Inflammatory macrophage treated with lipopolysaccharide for 1 hour (primary cell): ENCODE data around the gene DIP2B.
"Not testable (repeated sequence)": the region's sequence is repeated elsewhere in the genome, so short reads cannot be mapped to it uniquely, and the experiment has no call there.

ENCODE experiments used
- DNase-seq, 2 donors: peaks; one replicate each; pipeline ENCODE4 v3.0.0-alpha.2; 2020 to 2022

DIP2B gene

DNA sequence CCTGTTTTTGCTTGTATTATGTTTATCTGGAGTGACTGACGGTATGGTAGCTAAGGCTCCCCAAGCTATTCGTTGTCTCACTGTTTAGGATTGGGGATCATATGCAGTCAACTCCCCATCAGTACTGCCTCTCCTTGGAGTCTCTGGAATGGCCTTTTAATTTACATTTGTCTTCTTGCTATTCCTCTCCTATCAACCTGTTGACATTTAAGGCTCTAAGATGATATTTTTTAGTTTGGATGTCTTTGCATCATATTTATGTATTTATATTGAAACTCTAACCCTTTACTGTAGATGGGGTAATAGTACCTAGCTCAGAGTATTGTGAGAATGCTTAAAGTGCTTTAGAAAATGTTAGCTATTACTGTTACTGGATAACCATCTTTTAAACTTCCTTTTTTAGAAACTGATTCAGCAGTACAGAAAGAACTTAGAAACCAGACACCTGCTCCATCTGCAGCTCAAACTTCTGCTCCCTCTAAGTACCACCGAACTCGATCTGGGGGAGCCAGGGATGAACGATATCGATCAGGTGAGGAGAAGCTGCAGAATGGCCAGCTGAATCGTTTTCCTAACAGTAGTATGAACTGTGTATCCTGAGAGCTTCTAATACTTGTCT is 135.6 kb downstream of the DIP2B start:
- DNase-seq, result no peak

DNA sequence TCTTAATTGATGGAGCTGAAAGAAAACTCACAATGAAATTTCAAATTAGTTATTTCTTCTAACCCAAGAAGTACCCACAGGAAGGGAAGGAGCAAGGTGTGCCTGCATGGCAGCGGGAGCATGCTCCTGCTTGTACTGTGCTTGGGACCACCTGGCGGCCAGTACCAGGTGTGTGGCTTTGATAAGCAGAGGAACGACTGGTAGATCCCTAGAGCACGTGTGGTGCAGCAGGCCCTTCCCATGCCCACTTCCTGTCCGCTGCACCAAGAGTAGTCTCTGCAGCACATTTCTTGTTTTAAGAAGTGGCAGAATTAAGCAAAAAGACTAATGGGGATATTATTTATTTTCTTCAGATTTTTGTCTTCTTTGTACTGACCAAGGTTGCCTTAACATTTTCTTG is 136.8 kb downstream of the DIP2B start:
- no peak for DNase-seq

DNA sequence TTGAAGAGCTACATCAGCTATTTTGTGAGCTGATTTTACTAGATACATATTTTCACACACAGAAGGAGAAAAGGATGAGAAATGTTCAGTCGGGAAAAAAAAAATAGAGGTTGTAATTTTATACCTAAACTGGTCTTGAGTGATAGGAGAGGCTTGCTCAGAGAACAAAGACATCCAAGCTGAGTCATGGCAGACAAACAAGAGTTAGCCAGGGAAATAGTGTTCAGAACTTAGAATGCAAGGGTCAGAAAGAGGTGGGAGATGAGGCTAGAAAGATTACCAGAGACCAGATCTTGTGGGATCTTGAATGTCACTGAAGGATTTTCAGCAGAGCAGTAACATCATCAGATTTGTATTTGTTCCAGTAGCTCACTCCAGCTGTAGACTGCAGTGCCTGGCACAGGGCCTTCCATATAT is 137.3 kb downstream of the DIP2B start:
- DNase-seq, result no peak

DNA sequence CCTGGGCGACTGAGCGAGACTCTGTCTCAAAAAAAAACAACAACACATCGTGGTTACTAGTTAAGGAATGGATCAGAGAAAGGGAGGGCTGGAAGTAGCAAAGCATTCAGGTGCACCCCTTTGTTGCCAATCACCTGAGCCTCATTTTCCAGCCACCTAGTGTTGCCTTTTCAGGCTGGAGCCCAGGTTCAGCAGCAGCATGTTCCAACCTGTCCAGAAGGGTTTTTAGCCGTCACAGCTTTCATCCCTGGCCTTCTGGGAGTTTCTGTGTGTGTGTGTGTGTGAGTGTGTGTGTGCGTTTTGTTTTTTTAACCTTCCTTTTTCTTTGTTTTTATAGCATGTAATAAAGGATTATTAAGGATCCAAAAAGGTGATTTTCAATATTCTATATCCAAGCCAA is 138.0 kb downstream of the DIP2B start:
- no peak for DNase-seq

DNA sequence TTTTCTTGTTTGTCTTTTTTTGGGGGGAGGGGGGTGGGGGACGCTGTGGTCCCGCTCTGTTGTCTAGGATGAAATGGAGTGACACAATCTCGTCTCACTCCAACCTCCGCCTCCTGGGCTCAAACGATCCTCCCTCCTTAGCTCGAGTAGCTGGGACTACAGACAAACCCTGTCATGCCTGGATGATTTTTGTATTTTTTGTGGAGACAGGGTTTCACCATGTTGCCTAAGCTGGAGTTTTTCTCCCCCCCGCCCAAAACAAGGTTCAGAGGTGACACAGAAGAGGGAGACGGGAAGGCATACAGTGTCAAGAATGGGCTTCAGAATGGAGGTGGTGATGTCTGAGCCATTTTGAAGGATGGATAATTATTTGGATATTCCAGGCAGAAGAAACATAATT is 142.2 kb downstream of the DIP2B start:
- DNase-seq, result no peak

DNA sequence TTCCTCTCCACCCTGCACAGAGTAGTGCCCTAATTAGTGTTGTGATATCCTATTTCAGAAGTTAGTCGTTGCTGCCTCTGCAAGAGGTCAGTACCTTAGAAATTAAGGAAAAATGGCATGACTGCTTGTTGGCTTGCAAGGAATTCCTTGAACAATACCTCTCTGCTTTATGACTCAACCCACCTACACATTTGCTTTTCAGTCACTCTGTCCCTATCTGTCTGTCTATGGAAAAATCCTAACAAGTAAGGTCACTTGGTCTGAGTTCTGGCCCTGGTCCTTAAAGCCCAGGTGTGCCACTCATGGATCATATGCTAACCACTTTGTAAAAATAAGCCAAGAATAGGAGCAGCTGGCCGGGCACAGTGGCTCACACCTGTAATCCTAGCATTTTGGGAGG is 142.7 kb downstream of the DIP2B start:
- DNase-seq, result no peak

DNA sequence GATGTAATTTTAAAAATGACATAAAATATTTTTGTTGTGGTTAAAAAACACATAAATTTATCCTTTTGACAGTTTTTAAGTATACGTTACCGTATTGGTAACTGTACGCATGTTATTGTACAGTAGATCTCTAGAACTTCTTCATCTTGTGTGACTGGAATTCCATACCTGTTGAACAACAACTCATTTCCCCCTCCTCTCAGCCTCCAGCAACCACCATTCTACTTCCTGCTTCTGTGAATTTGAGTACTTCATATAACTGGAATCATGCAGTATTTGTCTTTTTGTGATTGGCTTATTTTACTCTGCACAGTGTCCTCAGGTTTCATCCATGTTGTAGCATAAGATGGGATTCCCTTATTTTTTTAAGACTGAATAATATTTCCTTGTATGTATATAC is 145.5 kb downstream of the DIP2B start:
- no peak for DNase-seq

DNA sequence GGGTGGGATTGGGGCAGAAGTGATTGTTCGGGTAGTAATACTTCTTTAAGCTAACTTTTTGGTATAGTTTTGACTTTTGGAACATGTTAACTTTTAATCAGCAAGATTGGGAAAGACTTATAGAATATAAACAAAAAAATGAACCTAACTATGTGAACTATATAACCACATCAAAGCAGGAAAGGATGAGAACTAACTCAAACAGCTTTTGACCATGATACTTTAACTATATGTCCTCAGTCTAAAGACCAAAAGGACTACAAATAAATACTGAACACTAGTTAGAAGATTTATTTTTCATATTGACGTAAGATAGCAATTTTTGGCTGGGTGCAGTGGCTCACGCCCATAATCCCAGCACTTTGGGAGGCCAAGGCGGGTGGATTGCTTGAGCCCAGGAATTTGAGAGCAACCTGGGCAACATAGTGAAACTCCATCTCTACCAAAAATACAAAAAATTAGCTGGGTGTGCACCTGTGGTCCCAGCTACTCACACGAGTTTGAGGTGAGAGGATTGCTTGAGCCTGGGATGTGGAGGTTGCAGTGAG is 150.7 kb downstream of the DIP2B start:
- no peak for DNase-seq

DNA sequence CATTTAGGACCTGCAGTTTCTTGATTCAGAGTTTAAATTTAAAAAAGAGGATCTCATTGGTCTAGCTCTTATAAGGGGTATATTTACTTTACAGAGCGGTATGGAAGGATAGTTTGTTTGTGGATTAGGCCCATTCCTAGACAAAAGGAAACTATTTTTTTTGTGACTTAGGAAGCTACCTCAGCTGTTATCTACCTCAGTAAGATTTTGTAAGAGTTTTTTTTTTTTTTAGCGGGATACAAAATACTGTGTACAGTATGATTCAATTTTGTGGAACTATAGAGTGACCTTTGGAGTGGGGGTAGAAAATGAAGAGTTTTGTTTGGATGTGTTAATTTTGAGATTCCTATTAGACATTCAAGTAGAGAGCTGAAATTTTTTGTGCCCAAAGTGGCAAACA is 154.5 kb downstream of the DIP2B start:
- no peak for DNase-seq

DNA sequence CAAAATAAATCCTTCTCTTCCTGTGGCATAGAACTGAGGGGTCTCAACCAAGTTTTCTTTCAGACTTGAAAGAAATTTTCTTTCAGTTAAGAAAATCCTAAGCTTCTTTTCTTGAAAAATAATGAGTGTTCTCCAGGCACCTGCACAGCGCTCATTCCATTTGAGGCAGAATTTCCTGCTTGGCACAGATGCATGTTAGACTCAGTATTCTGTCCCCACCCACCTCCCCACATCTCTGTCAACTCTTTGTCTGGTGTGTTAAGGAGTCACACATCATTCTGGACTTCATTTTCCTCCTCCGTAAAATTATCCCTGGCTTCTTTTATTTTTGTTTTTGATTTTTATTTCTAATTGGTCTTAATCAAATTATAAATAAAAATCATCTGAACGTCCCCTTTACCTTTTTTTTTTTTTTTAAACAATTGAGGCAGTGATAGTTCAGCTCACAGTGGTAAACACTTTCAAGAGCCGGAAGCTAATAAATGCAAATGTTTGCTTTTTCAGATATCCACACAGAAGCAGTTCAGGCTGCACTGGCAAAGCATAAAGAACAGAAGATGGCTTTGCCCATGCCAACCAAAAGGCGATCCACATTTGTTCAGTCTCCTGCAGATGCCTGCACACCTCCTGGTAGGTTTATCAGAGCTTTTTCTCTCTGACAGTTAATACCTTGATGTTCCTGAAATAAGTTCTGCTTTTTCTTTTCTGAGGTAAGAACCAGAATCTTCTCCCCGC is 155.1 kb downstream of the DIP2B start:
- no peak for DNase-seq

DNA sequence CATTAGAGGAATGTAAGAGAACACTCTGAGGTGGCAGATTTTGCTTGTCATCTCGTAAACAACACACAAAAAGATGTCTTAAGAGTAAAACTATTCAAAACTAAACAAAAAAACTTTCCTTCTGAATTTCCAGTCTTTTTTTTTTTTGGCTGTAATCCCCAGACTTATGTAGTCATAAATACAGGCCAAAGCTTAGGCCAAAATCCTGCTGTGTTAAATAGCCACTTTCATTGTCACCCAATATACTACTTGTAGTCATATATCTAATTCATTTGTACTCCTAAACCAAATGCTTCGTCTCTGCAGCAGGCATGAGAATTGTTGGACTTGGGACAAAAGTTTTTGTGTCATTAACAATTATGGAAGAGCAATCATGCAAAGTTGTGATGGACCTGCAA is 155.6 kb downstream of the DIP2B start:
- DNase-seq, result peak in 1 of 2 donors; percentile 6

DNA sequence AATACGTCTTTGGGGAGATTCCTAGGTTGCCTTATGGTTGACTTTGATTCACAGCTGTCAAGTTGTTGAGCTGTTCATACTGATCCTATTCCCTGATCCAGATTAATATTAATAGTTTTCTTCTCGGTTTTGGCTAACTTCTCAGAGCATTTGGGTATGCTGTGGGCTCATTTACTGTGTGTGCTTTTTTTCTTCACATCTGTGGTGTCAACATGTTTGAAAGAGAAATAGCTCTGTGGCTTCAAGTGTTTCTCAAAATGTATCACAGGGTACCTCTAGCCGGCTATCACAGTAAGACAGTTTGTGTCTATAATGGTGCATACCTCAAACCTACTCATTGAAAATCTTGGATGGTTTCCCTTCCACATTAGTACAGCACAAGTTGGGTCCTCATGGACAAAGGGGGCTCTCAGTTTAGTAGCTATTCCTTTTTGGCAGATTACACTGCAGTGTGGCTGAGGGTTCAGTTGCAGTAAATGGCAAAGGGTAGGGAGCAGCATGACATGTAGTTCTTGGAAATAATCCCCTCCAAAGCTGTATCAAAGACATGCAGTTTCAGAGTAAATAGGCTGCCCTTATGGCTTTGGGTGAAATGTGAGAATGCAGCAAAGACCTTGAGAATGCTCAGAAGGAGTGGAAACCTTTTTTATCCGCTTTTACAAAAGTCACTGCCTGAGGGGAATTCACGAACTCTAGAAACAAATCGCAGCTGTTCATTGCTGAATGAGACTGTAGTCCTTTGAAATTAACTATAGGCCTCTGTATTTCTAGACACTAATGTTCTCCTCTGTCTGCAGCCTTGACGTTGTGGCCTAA is 156.7 kb downstream of the DIP2B start:
- peak in 1 of 2 donors; percentile 50 for DNase-seq

DNA sequence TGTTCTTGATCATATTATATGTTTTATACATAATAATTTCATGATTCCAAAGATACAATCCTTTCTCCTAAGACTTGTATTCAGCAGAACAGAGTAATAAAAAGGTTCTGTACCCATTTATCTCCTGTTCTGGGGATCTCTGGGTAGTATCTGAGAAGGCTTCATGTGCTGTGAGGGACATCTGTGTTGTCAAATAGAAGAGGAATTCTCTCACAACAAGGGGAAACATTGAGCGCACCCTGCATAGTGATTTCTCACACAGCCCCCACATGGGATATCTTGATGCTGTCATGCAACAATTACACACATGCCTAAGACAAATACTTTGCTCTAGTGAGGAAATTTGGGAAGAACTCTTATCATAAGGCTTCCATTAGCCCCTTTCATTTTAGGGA is 157.3 kb downstream of the DIP2B start:
- peak in 1 of 2 donors; percentile 63 for DNase-seq

DNA sequence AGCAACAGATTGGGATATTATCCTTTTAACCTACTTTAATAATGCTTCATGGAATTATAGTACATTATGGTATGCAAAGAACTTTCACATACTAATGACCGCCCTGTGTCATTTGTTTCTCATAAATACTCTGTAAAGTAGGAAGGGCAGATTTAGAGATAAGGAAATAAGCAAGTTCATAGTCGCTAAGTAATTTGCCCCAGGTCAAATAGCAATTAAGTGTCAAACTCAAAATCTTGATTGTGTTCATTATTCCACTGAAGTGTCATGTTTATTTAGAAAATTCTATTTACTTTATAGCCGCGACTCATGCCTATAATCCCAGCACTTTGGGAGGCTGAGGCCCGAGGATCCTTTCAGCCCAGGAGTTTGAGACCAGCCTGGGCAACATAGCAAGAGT is 160.4 kb downstream of the DIP2B start:
- DNase-seq, result no peak

DNA sequence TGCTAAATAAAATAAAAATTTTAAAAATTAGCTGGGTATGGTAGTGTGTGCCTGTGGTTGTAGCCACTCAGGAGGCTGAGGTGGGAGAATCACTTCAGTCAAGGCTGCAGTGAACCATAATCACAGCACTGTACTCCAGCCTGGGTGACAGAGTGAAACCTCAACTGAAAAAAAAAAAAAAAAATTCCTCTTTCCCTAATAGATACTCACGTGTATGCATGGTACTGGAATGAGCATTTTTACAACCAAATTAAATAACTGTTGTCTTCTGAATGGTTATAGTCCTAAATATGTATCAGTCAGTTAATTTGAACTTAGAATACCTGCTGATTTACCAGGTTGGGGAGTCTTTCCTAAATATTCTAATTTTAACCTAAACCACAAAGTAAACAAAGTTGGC is 160.8 kb downstream of the DIP2B start:
- no peak for DNase-seq

DNA sequence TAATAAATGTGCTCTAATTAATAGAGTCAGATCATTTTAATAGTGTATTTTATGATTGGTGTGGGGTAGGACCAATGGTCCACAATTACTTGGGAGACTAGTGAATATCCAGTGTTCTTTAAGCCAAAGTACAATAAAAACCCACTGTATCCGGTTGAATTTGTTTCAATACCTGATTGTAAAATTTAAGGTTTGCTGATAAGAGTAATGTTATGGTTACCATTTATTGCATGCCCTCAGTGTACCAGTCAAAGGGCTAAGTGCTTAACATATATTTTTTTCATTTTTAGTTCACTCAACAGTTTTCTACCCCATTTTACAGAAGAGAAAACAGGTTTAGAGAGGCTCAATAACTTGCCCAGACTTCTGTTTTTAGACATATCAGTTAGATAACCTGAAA is 161.2 kb downstream of the DIP2B start:
- no peak for DNase-seq

DNA sequence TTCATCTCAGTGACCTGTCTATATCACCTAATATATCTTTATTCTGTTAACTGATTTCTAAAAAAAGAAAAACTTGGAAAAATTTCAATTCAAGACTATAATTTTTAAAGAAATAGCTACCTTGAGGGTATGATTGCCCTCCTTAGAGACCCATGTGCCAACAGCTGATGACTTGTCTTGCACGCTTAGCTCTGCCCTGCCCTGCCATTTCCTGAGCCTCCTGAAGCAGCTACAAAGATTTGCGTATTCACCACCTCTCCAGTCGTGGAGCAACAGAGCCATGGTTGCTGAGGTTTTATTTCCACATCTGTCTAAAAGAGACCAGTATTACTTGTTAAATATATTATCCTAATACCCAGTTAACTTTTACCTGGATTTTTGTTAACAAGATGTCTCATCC is 167.4 kb downstream of the DIP2B start:
- DNase-seq, result no peak

DNA sequence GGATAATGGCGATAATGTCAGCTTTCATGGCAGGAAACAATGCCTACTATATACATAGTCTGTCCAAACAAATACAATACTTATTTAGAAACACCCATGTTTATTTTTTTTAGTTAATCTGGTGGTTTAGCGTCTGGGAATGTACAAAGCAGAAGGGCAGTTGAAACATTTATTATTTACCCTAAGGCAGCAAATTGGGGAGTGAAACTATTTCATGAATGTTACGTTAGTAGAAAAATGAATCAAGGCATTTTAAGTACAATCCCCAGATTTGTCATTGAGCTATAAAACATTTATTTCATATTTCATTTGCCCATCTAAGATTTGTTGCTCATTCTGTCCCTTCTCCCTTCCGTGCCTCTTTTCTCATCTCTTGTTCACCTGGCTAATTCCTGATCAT is 172.0 kb downstream of the DIP2B start:
- no peak for DNase-seq

DNA sequence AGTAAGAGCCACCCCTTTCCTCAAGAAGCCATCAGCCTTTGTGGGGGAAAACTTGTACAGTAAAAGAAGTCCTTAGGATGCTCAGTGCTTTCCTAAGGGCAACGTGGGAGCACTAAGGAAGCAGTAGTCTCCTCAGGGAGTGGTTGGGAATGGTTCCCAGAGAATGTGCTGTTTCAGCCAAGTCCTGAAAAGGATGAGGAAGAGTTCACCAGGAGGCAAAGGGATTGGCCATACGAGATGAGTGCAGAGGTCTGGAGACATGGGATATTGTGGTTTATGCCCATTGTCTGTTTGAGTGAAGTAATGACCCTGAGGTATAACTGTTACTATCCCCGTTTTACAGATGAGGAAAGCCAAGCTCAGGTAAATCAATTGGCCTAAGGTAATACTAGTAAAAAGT is 173.1 kb downstream of the DIP2B start:
- DNase-seq, result no peak

DNA sequence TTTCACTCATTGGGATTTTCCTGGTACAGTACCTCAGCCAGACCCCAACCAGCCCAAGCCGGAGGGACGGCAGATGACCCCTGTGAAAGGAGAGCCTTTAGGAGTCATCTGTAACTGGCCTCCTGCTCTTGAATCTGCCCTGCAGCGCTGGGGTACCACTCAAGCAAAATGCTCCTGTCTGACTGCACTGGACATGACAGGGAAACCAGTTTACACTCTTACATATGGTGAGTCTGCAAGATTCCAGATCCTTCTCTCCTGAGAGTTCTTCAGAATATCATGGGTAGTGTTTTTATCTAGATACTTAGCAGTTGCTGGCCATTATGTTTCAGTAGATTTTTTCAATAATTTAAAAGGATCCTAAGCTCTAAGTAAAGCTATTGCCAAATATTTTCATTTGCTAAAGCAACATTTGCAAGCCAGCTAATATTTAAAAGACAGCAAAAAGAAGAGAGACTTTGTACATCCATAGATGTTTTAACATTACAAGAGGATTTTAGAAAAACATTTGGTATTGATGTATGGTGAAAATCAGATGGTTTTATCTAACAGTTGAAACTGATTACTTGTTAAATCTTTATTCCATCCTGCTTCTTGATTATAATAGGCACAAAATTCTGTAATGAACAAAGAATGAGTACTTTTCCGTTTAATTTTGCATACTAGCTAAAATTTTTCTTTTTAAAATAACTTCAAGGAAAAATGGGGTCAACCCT is 174.0 kb downstream of the DIP2B start:
- no peak for DNase-seq

DNA sequence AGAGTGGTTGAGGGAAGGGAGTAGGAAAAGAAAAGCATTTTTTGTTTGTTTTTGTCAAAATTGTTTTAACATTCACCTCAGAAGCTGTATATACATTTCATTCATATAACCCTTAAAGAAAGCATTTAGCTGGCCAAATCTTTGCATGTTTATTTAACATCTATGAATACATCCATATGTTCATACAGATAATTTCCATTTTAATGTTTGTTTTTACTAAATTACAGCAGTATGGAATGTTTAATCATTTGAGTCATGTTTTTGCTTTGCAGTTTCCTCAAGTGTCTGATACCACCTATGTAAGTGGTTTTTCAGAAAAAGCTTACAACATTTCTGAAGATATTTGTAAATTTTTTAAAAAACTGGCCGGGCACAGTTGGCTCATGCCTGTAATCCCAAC is 174.8 kb downstream of the DIP2B start:
- no peak for DNase-seq

DNA sequence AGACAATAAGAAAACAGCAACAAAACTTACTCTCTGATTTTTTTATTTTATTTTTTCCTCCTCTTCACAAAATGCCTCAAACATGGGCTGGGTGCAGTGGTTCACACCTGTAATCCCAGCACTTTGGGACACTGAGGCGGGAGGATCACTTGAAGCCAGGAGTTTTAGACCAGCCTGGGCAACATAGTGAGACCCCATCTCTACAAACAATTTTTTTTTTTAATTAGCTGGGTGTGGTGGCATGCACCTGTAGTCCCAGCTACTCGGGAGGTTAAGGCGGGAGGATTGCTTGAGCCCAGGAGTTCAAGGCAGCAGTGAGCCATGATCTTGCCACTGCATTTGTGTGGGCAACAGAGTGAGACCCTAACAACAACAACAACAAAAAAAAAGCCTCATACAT is 176.3 kb downstream of the DIP2B start:
- not testable (repeated sequence) for DNase-seq

DNA sequence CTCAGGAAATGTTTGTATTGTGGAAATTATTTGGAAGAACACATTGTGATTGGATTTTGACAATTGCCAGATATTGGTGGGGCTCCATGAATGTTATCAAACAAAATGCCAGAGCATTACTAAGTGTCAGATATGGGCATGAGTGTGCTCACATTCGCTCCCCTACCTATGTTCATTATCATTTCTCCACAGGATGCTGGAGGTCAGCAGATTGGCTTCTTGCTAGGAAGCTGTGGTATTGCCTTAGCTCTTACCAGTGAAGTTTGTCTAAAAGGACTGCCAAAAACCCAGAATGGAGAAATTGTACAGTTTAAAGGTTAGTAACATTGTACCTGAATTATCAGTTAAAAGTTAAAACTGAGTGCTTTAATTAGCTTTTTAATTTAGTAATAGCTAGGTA is 180.9 kb downstream of the DIP2B start:
- no peak for DNase-seq
